SKM-1 (cell line): Measurements from ENCODE around the gene EXOC6.

Source experiments
- DNase-seq: peaks from one replicate; lab custom pipeline; 2025; ENCODE audit not compliant: unreplicated experiment; lab: John Stamatoyannopoulos, UW

The EXOC6 gene

GRCh38 chr10:93063144-93063976, 215.0 kb downstream of the EXOC6 start:
- no peak for DNase-seq

- DNase-seq: no peak
These were observed 215.8 kb downstream of the EXOC6 start for GRCh38 chr10:93063977-93064660.

DNA sequence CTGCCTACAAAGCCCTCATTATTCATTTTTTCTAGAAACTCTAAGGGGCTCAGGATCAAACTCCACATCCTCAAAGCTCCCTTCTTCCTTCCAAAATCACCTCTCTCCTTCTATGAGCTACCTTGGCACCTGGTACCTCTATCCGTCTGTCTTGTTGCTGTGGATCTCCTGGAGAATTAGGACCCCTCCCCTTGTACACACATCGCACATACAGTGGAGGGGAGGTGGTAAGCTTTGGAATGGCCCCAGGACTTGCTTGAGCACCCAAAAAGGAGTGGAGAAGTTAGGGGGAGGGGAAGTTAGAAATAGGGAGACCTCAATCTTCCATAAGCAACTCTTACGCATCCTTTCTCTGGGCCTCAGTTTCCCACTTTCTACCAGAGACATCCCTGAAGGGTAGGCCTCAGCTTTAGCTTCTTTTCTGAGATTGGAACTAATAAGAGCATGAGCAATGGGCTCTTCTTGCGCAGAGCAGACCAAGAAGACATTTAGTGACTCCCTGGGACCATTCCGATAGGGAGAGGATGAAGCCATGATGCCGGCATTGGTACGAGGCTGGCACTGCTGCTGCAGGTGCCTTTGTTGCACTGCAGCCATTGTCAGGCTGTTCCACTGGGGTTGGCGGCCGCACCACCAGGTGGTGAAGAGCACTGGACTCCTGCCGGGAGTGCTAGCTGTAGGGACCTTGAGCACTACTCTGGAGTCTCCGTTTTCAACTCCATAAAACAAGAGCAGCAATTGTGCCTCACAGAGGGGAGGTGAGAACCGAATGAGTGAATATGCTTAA, 216.7 kb downstream of the EXOC6 start:
- DNase-seq: no peak

GRCh38 chr10:93065675-93066543, 217.6 kb downstream of the EXOC6 start:
- no peak for DNase-seq

- DNase-seq: no peak
These were observed 218.2 kb downstream of the EXOC6 start for GRCh38 chr10:93066544-93066913.

- DNase-seq: no peak
These were observed 219.4 kb downstream of the EXOC6 start for GRCh38 chr10:93067443-93068365.

DNA sequence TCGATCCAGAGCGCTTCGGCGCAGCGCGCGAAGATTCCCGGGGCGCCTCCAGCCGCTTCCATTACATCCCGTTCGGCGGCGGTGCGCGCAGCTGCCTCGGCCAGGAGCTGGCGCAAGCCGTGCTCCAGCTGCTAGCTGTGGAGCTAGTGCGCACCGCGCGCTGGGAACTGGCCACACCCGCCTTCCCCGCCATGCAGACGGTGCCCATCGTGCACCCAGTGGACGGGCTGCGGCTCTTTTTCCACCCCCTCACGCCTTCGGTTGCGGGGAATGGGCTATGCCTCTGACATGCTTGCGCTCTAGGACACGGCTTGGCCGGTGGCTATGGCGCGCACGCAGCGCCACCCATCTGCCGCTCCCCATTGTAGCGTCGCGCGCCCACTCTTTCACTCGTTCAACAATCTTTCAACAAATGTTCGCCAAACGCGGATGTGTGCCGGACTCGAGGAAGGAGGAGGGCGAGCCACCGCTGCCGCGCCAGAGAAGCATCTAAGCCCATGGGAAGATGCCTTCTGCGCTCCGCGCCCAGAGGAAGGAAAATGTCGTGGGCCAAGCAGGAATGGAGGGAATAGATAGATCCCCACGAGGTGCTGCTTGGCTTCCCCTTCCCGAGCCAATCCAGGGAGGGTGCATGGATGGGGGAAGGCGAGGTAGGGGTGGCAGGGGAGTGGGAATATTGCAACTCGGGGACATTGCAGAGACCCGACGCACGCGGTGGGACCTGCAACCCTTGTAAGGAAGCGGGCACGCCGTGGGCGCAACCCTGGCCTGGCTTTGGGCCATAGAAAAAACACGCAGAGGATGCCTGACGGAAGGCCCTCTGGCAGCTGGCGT, 220.3 kb downstream of the EXOC6 start:
- DNase-seq: no peak

DNA sequence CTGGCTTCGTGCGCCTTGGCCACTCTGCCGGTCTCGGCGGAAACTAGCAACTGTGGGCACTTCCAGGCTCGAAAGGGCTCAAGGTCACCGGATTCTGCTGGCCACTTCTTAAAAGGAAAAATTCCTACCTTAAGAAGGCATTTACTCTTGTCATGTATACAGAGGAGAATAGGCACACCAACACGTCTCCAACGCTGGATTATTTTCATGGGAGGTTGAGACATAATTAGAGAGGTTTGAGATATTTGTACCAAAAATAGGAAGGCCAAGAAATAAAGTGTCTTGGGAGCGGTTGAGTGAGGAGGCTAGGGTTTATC, 220.9 kb downstream of the EXOC6 start:
- no peak for DNase-seq

DNA sequence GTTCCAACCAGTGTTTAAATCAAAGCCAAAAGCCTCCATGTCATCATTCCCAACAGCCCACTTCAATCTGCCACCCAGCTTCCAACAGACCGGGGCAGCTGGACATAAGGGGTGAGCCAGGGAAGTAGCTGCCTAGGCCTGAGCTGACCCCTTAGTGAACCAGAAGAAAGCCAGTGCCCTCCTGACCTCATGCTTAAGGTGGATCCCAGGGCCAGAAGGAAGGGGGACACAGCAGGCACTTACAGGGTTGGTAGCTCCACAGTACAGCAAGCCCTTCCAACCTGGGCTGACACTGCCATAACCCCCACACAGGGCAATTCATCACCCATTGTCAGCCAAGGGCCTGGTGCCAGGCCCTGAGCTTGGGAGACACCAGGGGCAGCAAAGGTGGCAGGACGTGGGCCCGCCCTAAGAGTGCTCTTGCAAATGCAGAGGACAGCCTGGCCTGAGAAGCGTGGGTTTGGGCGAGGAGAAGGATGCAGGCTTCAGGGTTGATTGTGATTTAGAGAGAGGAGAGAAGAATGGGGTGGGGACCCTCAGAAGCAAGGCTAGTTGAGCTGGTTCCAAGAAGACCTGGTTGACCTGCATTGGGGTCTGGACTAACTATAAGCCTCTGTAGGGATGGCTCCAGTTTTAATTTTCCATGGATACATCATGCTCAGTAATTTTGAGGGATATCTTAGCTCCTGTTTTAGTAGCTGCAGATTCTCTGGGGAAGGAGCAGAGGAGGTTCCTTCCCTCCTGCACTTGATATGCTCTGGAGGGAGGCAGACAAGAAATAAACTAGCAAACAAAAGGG, 222.3 kb downstream of the EXOC6 start:
- DNase-seq: no peak

DNA sequence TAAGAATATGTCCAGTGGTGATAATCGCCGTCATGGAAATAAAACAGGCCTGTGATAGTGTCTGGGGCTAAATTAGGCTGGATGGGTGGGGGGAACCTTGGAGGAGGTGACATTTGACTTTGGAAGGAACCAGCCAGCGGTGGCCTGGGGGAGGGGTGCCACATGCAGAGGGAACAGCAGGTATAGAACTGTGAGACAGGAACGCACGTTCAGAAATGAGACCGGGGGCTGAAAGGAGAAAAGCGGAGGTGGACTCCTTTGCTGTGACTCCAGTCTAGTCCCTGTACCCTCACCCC, 222.8 kb downstream of the EXOC6 start:
- DNase-seq: no peak

GRCh38 chr10:93071674-93072224, 223.4 kb downstream of the EXOC6 start:
- no peak for DNase-seq

- DNase-seq: no peak
These were observed 223.9 kb downstream of the EXOC6 start for GRCh38 chr10:93072225-93072712.

GRCh38 chr10:93072713-93073538, 224.6 kb downstream of the EXOC6 start:
- DNase-seq: no peak

DNA sequence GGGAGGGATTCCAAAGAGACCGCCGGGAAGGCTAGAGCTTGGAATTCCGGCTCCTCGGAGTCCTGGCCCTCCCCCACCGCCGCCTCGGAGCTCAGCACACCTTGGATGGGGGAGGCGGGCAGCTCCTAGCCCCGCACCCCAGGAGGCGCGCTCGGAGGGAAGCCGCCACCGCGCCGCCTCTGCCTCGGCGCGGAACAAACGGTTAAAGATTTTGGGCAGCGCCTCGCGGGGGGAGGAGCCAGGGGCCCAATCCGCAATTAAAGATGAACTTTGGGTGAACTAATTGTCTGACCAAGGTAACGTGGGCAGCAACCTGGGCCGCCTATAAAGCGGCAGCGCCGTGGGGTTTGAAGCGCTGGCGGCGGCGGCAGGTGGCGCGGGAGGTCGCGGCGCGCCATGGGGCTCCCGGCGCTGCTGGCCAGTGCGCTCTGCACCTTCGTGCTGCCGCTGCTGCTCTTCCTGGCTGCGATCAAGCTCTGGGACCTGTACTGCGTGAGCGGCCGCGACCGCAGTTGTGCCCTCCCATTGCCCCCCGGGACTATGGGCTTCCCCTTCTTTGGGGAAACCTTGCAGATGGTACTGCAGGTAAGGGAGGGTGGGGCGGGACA, 225.3 kb downstream of the EXOC6 start, which contains the start of gene CYP26A1:
Gene CYP26A1, plus strand, starts transcription at position 355 of the 608 bp plus-strand sequence. Its CDS starts 42 bp downstream, at position 397.
- DNase-seq: no peak

GRCh38 chr10:93074147-93074596, 225.9 kb downstream of the EXOC6 start:
- no peak for DNase-seq

- DNase-seq: no peak
These were observed 226.5 kb downstream of the EXOC6 start for GRCh38 chr10:93074597-93075368.
